ENCODE results near the gene DCBLD2.

Gene DCBLD2

DNA sequence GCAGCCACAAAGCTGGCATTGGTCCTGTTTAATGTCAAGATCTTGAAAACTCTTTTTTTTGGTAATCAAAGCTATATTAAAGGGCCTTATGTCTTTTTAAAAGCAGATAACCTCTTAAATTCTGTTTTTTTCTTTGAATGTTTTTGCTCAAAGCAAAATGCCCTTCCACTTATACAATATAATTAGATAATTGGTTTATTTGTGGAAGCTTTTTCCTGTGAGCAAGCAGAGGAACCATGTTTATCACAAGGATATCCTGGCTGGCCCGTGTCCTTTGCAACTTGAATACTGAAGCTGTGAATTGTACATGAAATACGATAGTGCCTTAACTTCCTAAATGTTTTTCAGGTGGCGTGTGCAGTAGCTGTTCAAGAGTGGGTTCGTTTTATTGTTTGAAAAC lies 135.8 kb downstream of the DCBLD2 start:
- DNase-seq = no peak

GRCh38 chr3:98764472-98764884 lies 137.0 kb downstream of the DCBLD2 start:
- DNase-seq = peak; percentile 76

DNA sequence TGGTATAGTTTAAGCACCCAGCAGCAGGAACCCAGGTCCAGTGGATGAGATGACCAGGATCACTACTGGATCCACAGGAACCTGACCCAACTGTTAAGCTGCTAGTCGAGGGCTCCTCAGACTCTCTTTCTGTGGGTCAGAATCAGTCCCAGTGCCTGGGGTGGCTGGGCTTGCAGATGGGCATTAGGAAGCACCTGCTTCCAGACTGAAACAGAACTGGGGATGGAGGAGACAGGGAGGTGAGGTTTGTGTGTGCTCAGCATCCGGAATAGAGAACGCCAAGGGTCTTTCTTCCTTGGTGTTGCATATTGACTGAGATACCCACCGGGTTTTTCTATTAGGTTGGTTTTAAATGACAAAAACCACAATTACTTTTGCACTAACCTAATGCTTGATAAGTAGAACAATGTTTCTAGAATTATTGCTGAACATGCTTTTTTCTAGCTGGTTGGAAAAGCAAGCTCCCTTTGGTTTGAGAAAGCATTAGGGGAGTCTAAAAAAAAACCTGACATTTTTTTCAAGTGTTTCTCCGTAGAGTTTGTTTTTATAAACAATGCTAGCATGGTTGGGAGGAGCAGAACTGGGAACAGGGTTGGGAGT lies 137.6 kb downstream of the DCBLD2 start:
- no peak for DNase-seq

- peak; percentile 88 for DNase-seq
Observed at GRCh38 chr3:98763076-98763475, 138.4 kb downstream of the DCBLD2 start, which contains the start of gene ST3GAL6. TSS of gene ST3GAL6 (plus strand) at chr3:98763340. CDS start at chr3:98768441, 5,101 bp downstream.

DNA sequence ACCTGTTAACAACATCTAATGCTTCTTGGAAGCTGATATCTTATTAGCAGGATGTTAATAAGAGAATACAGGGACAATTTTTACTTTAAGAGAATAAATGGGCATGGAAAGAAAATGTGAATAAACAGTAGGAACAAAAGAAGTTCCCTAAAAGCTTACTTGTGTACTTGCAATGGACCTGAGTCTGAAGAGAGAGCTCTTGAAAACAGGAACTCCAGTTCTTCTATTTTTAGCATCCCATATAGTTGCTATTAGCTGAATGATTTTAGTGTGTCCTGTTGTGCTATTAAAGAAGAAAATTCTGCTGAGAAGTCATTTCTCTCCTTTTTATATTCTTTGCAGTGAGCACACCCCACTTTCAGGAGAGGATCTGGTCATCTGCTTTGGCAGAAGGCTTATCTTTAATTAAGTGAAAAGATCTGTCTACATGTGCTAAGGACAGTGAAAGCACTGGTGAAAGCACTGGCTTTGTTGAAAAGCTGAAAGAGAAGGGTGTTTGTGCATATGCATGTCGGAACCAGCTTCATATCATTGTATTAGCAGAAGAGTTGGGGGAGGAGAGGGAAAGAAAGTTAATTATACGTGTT lies 139.8 kb downstream of the DCBLD2 start:
- peak; percentile 65 for DNase-seq

- DNase-seq = no peak
Observed at GRCh38 chr3:98759629-98760028, 141.9 kb downstream of the DCBLD2 start.

GRCh38 chr3:98755601-98756000 lies 145.9 kb downstream of the DCBLD2 start:
- DNase-seq = no peak

GRCh38 chr3:98754483-98754882 lies 147.0 kb downstream of the DCBLD2 start:
- DNase-seq = no peak

- no peak for DNase-seq
Observed at GRCh38 chr3:98750276-98750919, 151.1 kb downstream of the DCBLD2 start.

DNA sequence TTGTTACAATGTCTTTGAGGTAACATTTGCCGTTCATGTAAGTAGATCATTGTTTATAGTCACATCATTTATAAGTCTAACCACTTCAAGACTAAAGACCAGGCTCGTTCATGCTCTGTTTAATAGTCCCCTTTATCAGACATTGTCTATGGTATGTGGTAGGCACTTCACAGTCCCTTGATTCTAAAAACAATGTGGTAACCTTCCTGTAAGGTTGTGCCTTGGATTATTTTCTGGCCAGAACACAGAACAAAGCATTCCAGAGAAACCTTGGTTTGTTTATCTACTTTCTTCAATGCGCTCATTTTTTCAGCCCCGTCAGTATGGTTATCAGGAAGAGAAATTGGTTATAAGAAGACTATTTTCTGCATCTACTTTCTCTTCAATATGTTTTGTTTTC lies 154.6 kb downstream of the DCBLD2 start:
- DNase-seq = no peak

DNA sequence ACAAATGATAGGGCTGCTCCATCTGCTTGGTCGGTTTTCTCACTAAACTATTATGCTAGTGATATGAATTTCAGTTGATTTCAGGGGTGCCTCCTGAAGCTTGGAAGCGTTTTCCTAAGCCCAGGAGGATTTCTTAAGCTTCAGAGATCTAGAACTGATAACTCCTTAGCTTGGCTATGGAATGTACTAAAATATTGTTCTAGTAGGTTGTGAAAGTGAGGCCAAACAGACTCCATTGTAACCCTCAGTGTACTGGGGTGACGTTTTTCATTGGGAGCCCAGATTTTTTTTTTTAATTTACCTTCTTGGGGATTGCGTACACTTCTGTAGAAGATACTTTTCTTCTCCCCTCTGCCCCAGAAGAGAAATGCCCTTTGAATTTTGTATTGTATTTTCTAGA lies 155.4 kb downstream of the DCBLD2 start:
- DNase-seq = no peak

Measured in hematopoietic multipotent progenitor cell treated with erythropoietin and hydrocortisone succinate and interleukin-3 and kit ligand, for 4 days (in vitro differentiated cells).